Prostate gland (tissue), 2 donors: Measurements from ENCODE around the gene PHKA1.

Source experiments
- CTCF ChIP-seq, 4 experiments: fragments of 200-600 bp in 2 of 4; fragments of 450-650 bp in 2 of 4; sonication (generic) in 2 of 4; IDR thresholded peaks; 1 replicate in 3 of 4; 2 replicates in 1 of 4; pipeline ENCODE4 v1.5.1; 2016 to 2019; ENCODE audit warnings: antibody characterized with exemption in 4 of 4, mild to moderate bottlenecking in 2 of 4, moderate library complexity in 2 of 4
- POLR2A ChIP-seq: fragments of 450-650 bp; IDR thresholded peaks from one replicate; pipeline ENCODE4 v1.6.1; 2016; ENCODE audit warnings: antibody characterized with exemption, mild to moderate bottlenecking
- POLR2AphosphoS5 ChIP-seq: sonication (generic); formaldehyde crosslinking; IDR thresholded peaks from one replicate; pipeline ENCODE4 v1.6.1; 2017; ENCODE audit warnings: antibody characterized with exemption

- TF ChIP-seq POLR2A = no peak
- no peak for TF ChIP-seq CTCF (IDR thresholded peaks at IDR 0.05)
- TF ChIP-seq POLR2AphosphoS5 = no peak
Observed at GRCh38 chrX:72666451-72666850, 47.7 kb downstream of the PHKA1 start.
